Thymus (tissue), 11 donors: Measurements from ENCODE around the gene CENPP. TPM values are rescaled to one million over a fixed set of nuclear protein-coding genes. Genes with fewer than 3 reads are reported as not detected.

Experiments used
- DNase-seq, 9 donors: peaks; one replicate each; pipeline ENCODE4 v3.0.0-alpha.2; 2013; ENCODE audit warnings: low spot score in 9 of 9, low read depth in 6 of 9, missing footprints in 1 of 9
- H3K27ac ChIP-seq, 2 donors: one replicate each; pipeline ENCODE4 v1.5.1; 2013; ENCODE audit warnings: control low read depth in 1 of 2, low read depth in 1 of 2, low read length in 1 of 2, mild to moderate bottlenecking in 1 of 2, moderate library complexity in 1 of 2
- H3K27me3 ChIP-seq, 2 donors: one replicate each; pipeline ENCODE4 v1.5.1; 2013; ENCODE audit warnings: low read length in 1 of 2; ENCODE audit not compliant: control insufficient read depth in 2 of 2, insufficient read depth in 1 of 2
- H3K36me3 ChIP-seq, 2 donors: one replicate each; pipeline ENCODE4 v1.5.1; 2013; ENCODE audit warnings: low read length in 1 of 2, mild to moderate bottlenecking in 1 of 2, moderate library complexity in 1 of 2; ENCODE audit not compliant: control insufficient read depth in 2 of 2, insufficient read depth in 2 of 2
- H3K4me1 ChIP-seq, 2 donors: one replicate each; pipeline ENCODE4 v1.5.1; 2013; ENCODE audit warnings: low read length in 2 of 2; ENCODE audit not compliant: control insufficient read depth in 2 of 2, insufficient read depth in 2 of 2
- H3K4me3 ChIP-seq, 2 donors: one replicate each; pipeline ENCODE4 v1.5.1; 2013; ENCODE audit warnings: low read length in 2 of 2, control low read depth in 1 of 2, mild to moderate bottlenecking in 1 of 2
- H3K9me3 ChIP-seq, 2 donors: one replicate each; pipeline ENCODE4 v1.5.1; 2013; ENCODE audit warnings: low read length in 1 of 2, mild to moderate bottlenecking in 1 of 2; ENCODE audit not compliant: control insufficient read depth in 2 of 2, insufficient read depth in 1 of 2
- WGBS: extraction: QIAGEN DNeasy Blood & Tissue Kit; methylation state at CpG from one replicate; pipeline ENCODE4 v1.1.7; 2013; 5-methylcytosine and 5-hydroxymethylcytosine counted together
- polyA plus RNA-seq: library from polyadenylated mRNA; stranded (reverse); fragments of 200-250 nt; gene quantifications from one replicate; pipeline ENCODE4 v1.2.3, GENCODE V29; 2013
- total RNA-seq: library from RNA; stranded (reverse); fragments of 120-200 nt; gene quantifications from one replicate; pipeline ENCODE4 v1.2.4, GENCODE V29; 2013
- donor health status: healthy.

Gene CENPP
- total and polyA plus RNA-seq, 2 donors = 3.9 to 13.8 TPM

DNA sequence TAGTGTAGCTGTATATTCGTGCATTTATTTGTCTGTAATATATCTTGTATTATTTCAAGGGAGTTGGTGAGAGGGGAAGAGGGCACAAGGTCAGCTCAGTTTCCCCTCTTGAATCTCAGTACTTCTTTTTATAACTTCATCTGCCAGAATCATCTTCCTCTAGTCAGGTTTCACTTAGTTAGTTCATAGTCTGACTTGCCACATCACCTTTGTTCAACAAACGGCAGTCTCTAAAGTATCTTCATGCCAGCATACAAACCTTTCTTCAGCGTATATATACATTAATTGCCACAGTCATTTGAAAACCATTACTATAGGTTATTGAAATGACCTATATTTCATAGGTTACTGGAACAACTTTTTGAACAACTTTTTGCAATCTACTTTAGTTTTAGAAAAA is 208.5 kb downstream of the CENPP start:
- H3K36me3 ChIP-seq = no peaks in the 10 kb centered on the region
- H3K27ac ChIP-seq = no peak overlapping the region
- 97% methylated on average over 3 of the region's 3 CpGs for whole genome bisulfite sequencing
- H3K27me3 ChIP-seq = no peaks in the 10 kb centered on the region
- no peaks in the 10 kb centered on the region for H3K9me3 ChIP-seq
- H3K4me3 ChIP-seq = no peak overlapping the region
- no peaks in the 10 kb centered on the region for H3K4me1 ChIP-seq
- DNase-seq = no peak

DNA sequence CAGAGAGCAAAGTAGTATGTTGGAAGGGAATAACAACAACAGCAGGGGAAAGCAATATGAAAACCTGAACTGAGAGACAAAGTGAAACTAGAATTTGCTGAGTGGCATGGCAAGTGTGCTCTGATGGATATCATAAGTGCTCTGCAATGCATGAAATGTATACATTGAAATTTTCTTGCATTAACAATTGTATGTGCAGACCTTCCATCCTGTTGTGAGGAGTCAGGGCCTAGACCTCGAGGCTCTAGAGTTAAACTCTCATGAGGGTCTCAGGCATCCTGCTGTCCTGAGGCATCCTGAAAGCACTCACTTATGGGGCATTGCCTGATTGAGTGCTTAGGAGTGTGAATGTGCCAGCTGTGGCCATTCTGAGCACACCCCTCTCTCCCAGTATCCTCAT is 208.9 kb downstream of the CENPP start:
- no peaks in the 10 kb centered on the region for H3K9me3 ChIP-seq
- no peak for DNase-seq
- no peaks in the 10 kb centered on the region for H3K27me3 ChIP-seq
- no peak overlapping the region for H3K4me3 ChIP-seq
- no peaks in the 10 kb centered on the region for H3K36me3 ChIP-seq
- WGBS = 88% methylated on average over 1 of the region's 1 CpG
- H3K4me1 ChIP-seq = no peaks in the 10 kb centered on the region
- no peak overlapping the region for H3K27ac ChIP-seq

DNA sequence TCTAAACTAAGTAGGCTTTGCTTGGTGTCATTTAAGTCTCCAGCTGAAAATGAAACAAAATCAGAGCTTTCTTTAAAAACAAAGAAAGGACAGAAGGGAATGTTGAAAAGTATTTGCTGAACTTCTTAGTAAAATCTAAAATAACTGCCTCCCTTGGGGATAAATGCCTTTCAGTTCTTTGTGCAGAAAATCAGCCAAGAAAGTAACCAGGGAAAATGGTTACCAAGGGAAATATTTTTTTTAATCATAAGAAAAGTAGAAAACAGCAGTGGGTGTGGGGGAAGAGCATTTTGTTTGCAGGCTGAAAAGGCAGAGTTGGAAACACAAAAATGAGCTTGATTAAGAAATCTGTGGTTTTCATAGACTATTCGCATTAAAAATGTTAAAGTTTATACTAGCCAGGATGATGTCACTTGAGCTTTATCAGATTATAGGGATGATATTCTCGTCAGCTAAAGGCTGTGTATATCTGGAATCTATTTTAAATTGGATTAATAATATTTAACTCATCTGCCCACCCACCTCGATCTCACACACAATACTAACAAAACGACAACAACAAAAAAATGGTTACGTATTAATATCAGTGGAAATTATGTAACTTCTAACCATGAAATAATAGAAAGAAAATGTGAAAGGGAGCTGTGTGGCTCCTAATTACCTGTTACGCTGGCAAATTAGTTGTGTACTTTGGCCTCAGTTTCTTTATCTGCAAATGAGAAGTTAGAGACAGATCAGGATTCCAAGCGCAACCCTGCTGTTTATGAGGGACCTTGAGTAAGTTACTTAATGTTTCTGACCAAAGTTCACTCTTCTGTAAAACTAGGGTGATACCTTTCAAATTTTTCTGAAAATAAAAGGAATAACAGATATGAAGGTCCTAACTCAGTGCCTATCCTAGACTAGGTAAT is 210.4 kb downstream of the CENPP start, which contains the start of gene ECM2:
ECM2 (minus strand) TSS at position 51 of the 911 bp plus-strand sequence. CDS start 13,124 bp downstream, outside the sequence.
- Histone ChIP-seq H3K36me3 (no peaks in the 10 kb centered on the region), H3K4me1 (no peaks in the 10 kb centered on the region), H3K9me3 (no peaks in the 10 kb centered on the region), H3K27ac (peak within 1 kb of the TSS in 1 of 2 donors; percentile 52), H3K27me3 (no peaks in the 10 kb centered on the region), H3K4me3 (no peak within 1 kb of the TSS)
- no peak for DNase-seq
- WGBS = 94% methylated on average over 7 of the region's 7 CpGs

DNA sequence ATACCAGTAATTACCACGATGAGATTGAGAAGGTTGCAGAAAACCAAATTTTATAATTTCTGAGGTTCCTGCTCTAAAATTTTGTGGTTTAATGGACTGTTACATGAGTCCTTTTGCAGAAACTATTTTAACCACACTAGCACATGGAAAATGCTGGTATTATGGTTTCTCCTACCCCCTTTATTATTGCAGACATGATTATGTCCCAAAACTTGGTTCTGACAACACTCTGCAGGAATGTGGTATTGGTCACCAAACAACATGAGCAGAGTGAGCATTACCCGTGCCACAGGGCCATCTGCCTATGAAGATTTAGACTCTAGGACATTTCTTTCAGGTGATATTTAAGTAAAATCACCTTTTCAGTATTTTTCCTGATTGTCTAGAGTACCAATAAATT is 212.8 kb downstream of the CENPP start:
- no peaks in the 10 kb centered on the region for H3K27me3 ChIP-seq
- H3K27ac ChIP-seq = no peak overlapping the region
- no peak for DNase-seq
- H3K36me3 ChIP-seq = no peaks in the 10 kb centered on the region
- H3K4me3 ChIP-seq = no peak overlapping the region
- H3K9me3 ChIP-seq = no peaks in the 10 kb centered on the region
- WGBS = 93% methylated on average over 2 of the region's 2 CpGs
- H3K4me1 ChIP-seq = no peaks in the 10 kb centered on the region

DNA sequence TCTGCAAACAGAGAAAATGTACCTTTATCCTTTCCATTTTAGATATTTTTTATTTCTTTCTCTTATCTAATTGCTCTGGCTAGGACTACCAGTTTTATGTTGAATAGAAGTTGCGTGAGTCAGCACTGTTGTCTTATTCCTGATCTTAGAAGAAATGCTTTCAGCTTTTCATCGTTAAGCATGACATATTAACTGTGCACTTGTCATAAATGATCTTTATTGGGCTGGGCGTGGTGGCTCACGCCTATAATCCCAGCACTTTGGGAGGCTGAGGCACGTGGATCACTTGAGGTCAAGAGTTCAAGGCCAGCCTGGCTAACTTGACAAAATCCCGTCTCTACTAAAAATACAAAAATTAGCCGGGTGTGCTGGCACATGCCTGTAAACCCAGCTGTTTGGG is 218.2 kb downstream of the CENPP start:
- H3K36me3 ChIP-seq = no peaks in the 10 kb centered on the region
- H3K4me1 ChIP-seq = no peaks in the 10 kb centered on the region
- peaks cover 0 to 9% of the 10 kb centered on the region in 2 donors for H3K9me3 ChIP-seq
- H3K27ac ChIP-seq = no peak overlapping the region
- H3K27me3 ChIP-seq = no peaks in the 10 kb centered on the region
- DNase-seq = no peak
- WGBS = 97% methylated on average over 7 of the region's 7 CpGs
- no peak overlapping the region for H3K4me3 ChIP-seq

DNA sequence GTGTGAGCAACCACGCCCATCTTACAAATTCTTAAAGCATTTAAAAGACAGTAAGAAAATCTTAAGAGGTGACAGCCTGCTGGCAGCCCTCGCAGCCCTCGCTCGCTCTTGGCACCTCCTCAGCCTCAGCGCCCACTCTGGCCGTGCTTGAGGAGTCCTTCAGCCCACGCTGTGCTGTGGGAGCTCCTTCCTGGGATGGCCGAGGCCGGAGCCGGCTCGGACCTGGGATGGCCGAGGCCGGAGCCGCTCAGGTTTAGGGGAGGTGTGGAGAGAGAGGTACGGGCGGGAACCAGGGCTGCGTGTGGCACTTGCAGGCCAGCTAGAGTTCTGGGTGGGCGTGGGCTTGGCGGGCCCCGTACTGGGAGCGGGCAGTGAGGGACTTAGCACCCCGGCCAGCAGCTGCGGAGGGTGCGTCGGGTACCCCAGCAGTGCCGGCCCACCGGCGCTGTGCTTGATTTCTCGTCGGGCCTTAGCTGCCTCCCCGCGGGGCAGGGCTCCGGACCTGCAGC is 219.3 kb downstream of the CENPP start:
- Histone ChIP-seq H3K9me3 (peaks cover 0 to 9% of the 10 kb centered on the region in 2 donors), H3K36me3 (no peaks in the 10 kb centered on the region), H3K27ac (no peak overlapping the region), H3K4me1 (no peaks in the 10 kb centered on the region), H3K4me3 (no peak overlapping the region), H3K27me3 (no peaks in the 10 kb centered on the region)
- 98% methylated on average over 33 of the region's 33 CpGs for WGBS
- no peak for DNase-seq

DNA sequence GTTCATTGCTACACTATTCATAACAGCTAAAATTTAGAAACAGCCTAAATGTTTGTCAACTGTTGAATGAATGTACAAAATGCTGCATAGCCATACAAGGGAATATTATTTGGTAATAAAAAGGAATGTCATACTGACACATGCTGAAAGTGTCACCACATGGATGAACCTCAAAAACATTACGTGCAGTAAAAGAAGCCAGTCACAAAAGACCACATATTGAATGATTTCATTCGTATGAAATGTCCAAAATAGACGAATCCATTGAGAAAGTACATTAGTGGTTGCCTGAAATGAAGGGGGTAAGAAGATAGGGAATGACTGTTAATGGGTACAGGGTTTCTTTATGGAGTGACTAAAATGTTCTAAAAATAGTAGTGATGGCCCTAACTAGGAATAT is 221.6 kb downstream of the CENPP start:
- H3K27ac ChIP-seq = no peak overlapping the region
- H3K9me3 ChIP-seq = peaks cover 0 to 9% of the 10 kb centered on the region in 2 donors
- H3K4me3 ChIP-seq = no peak overlapping the region
- H3K27me3 ChIP-seq = no peaks in the 10 kb centered on the region
- DNase-seq = no peak
- 96% methylated on average over 3 of the region's 3 CpGs for WGBS
- no peaks in the 10 kb centered on the region for H3K36me3 ChIP-seq
- H3K4me1 ChIP-seq = no peaks in the 10 kb centered on the region

DNA sequence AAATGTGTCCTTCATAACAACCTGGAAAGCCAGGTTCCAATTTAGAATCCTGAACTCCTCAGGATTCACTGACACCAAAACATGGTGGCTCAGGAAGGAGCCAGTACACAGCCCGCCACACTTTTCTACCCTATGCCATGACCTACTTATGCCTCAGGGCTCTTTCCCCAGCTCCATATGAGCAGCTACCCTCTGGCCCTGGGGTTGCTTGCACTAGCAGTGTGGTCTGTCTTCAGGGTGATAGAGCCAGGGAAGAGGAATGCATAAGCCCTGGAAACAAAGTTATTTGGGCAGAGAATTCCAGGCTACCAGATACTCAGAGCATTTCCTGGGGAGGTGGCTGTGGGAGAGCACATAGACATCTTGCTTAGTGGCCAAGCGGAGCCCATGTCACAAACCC is 225.0 kb downstream of the CENPP start:
- WGBS = 100% methylated on average over 2 of the region's 2 CpGs

DNA sequence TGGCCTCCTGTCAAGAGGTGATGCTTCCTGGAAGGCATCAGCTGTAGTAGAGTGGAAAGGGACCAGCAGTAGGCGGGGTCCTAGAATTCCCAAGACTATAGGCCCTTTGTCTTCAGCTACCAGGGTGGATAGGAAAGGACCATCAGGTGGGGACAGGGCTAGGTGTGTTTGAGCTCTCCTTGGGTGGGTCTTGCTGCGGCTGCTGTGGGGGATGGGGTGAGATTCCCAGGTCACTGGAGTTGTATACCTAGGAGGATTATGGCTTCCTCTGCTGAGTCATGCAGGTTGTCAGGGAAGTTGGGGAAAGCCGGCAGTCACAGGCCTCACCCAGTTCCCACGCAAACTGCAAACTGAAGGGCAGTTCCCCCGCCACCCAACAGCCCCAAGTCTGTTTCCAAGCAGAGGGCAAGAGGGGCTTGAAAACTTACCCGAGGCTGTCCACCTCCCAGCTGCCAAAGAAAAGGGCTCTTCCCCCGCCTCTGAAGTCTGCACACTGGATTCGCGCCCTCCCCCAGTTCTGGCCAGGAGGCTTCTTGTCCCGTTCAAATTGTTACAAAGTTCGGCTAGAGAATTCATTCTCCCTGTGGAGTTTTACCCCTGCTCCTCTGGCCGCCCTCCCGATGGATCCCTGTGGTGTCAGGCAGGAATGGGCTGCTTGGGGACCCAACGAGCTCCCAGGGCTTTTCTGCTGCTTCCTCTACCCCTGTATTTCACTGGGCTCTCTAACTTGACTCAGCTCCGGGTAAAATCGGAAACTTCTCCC is 233.0 kb downstream of the CENPP start:
- H3K36me3 ChIP-seq = no peaks in the 10 kb centered on the region
- no peak overlapping the region for H3K4me3 ChIP-seq
- WGBS = 95% methylated on average over 16 of the region's 16 CpGs
- no peaks in the 10 kb centered on the region for H3K4me1 ChIP-seq
- H3K27ac ChIP-seq = no peak overlapping the region
- no peak for DNase-seq
- H3K27me3 ChIP-seq = no peaks in the 10 kb centered on the region
- no peaks in the 10 kb centered on the region for H3K9me3 ChIP-seq

More for the DNA sequence above, 225.0 kb downstream of the CENPP start:
- Histone ChIP-seq H3K4me3 (no peak overlapping the region), H3K27me3 (no peaks in the 10 kb centered on the region), H3K4me1 (no peaks in the 10 kb centered on the region), H3K9me3 (no peaks in the 10 kb centered on the region), H3K27ac (no peak overlapping the region), H3K36me3 (no peaks in the 10 kb centered on the region)
- no peak for DNase-seq
